ENCODE results near the gene TEX9. TPM values are rescaled to one million over a fixed set of nuclear protein-coding genes. Genes with fewer than 3 reads are reported as not detected.

TEX9 gene
- total RNA-seq, 1 donor from 2014 or later = 12.2 TPM

DNA sequence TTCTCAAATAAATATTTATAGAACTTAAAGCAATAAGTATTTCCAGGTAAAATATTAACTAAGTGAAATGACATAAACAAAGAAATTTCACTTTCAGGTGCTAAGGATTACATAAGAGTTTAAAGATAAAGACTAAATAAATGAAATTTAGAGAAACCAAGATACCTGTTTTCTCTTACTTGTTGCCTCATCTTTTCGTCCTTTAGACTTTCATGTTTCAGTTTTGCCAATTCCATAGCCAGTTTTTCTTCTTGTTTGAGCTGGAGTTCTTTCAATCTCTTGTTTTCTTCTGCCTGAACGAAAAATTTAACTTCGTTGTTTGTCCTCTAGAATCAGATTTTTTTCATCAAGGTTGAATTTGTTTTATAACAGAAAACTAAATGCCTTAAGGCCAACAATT, 91.0 kb downstream of the TEX9 start:
- DNase-seq = no peak

GRCh38 chr15:56459096-56459495, 93.9 kb downstream of the TEX9 start:
- DNase-seq = no peak

DNA sequence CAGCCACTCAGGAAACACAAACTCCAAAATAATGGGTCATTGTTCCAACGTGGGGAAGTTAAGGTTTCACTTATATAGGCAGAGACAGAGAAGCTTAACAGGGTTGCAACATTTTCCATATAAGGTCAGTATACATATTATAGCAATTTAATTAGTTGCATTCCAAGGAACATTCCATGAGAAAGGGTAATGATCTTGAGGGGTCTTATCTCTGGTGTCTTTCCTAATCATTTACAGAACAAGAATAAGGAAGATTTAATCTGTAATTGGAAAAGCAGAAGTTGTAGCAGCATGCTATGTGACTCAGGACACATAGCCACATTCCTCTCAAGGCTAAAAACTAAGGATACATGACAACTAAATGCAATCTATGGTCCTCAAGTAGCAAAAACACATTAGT, 94.8 kb downstream of the TEX9 start:
- no peak for DNase-seq

GRCh38 chr15:56460947-56461346, 95.7 kb downstream of the TEX9 start:
- no peak for DNase-seq

DNA sequence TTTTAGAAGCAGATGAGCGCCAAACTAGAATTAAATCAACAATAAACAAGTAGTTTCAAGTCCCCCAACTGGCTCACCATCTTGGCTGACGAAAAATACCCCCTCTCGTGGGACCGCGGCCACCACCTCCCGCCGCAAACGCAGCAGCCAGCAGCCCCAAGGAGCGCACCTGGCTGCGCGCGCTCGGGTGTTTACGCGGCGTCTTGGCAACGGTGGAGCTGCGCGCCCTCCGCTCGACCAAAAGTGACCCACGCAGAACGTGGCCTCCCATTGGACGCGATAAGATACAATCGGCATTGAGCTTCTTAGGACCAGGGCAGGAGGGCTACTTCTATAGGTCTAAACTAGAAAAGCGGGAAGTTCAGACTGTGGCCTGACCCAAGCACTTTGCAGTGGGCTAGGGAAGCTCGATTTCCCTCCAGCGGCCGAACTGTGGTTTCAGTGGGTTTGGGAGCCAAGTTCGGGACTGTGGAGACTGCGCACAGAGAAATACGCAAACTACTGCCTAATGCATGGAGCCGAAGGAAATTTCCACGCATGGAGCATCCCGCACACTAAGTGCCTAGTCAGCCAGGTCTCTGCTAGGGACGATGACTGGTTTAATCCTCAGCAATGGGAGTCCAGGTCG, 99.8 kb downstream of the TEX9 start, which contains the start of gene MNS1:
Gene MNS1, minus strand, starts transcription at position 245 of the 628 bp plus-strand sequence. Its CDS starts 165 bp downstream, at position 80.
- peak; percentile 96 for DNase-seq

GRCh38 chr15:56467616-56468015, 102.4 kb downstream of the TEX9 start:
- no peak for DNase-seq

DNA sequence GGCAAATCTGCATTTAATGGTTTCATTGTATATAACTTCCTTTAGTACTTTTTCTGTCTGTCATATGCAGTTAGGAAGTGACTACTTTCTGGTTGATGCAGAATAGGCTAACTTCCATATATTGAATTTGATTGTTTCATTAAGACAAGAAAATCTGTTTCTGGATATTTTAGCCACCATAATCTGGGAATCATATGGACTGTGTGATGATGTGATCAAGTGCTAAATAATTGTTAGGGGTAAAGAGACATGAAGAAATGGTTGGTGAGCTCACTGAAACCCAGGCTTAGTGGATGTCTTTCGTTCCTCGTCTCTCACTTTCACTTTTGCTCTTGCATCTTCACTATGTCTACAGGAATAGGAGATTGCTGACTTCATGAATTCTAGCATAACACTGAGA, 103.2 kb downstream of the TEX9 start:
- peak; percentile 13 for DNase-seq

GRCh38 chr15:56469483-56469882, 104.3 kb downstream of the TEX9 start:
- DNase-seq = no peak

DNA sequence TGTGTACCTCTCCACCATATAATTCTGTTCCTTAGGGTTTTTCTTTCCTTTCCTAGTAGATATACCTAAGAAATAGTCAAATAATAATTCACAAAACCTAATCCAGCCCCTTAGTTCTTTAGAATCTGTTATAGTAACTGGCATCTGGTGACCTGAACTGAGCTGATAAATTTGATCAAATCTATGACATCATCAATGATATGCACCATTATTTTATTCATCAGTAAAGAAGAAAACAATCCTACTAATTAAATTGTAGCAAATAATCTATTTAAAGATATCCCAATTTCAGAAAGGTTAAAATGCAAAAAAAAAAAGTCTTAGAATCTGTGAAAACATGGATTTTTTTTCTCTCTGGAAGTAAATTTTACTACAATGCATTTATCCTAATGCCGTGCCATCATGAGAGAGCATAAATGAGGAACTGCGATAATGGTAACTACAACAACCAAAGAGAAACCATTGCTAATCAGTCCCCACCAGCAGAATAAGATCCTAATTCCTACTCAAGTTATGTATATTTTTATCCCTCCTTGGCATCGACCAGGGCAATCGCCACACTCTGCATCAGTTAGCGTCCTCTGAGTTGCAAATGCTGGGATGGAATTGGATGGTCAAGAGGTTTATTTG, 106.3 kb downstream of the TEX9 start:
- no peak for DNase-seq

DNA sequence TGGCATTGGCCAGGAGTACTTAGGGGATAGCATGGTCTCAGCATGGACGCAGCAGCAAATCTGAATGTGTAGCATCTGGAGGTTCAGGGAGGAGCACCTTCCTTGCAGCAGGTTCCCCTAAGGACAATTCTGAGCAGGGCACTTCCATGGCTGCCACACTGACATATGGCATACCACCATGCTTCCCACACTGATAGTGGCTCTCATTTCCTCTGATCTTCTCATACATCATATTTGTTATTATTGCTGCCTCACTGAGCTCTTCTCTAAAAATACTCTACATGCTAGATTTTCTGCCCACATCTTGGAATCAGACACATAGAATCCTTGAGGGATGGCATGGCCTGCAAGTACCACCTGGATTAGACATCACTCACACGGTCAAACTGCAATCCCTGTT, 107.1 kb downstream of the TEX9 start:
- no peak for DNase-seq

- no peak for DNase-seq
Measured at GRCh38 chr15:56473017-56473416, 107.8 kb downstream of the TEX9 start.

DNA sequence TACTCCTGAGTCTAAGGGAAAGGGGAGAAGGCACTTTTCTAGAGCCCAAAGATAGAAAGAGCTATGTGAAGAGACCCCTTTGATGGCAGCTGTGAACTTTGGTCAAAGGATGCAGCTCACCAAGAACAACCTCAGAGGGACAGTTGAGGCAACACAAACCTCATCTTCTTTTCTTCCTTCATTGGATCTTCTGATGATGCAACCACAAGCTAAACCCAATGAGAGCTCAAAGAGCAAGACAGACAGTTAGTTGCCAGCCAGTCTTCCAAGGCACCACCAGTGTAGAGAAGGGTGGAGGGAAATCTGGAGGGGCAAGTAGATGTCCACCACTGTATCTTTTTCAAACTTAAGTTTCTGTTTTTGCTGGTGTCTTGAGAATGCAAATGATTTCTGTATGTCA, 110.1 kb downstream of the TEX9 start:
- DNase-seq = no peak

Other genes starting within 250 kb of the TEX9 start
- 10.1 TPM for gene RFX7, start 121.5 kb upstream of the TEX9 start, total RNA-seq
- gene MNS1, start 99.7 kb downstream of the TEX9 start, total RNA-seq = 4.4 TPM

Data from skin of body (tissue), 2 donors.